Fibroblast of mammary gland (primary cell): ENCODE measurements around the gene CD207.
A peak's percentile ranks its signal among the peaks of the same experiment; 100 is the strongest.

ENCODE experiments used
- DNase-seq: peaks from one replicate; pipeline ENCODE4 v3.0.0-alpha.2; 2010; ENCODE audit warnings: low read depth
- H3K4me3 ChIP-seq: 2 replicates; pipeline ENCODE4 v1.5.1; 2011; ENCODE audit warnings: low read depth, mild to moderate bottlenecking, low read length, moderate library complexity; ENCODE audit not compliant: control insufficient read depth
- TF ChIP-seq, protein P1 (sequence below): conservative IDR thresholded peaks from 2 replicates; pipeline ENCODE4 v1.5.1; 2011; ENCODE audit warnings: low read depth, low read length, inconsistent platforms; ENCODE audit not compliant: control insufficient read depth, insufficient read depth

CD207 gene

GRCh38 chr2:70837980-70838925 is 2.6 kb upstream of the CD207 start:
- DNase-seq, result no peak
- H3K4me3 ChIP-seq, result no peak overlapping the region
- TF ChIP-seq, protein P1, sequence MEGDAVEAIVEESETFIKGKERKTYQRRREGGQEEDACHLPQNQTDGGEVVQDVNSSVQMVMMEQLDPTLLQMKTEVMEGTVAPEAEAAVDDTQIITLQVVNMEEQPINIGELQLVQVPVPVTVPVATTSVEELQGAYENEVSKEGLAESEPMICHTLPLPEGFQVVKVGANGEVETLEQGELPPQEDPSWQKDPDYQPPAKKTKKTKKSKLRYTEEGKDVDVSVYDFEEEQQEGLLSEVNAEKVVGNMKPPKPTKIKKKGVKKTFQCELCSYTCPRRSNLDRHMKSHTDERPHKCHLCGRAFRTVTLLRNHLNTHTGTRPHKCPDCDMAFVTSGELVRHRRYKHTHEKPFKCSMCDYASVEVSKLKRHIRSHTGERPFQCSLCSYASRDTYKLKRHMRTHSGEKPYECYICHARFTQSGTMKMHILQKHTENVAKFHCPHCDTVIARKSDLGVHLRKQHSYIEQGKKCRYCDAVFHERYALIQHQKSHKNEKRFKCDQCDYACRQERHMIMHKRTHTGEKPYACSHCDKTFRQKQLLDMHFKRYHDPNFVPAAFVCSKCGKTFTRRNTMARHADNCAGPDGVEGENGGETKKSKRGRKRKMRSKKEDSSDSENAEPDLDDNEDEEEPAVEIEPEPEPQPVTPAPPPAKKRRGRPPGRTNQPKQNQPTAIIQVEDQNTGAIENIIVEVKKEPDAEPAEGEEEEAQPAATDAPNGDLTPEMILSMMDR, result no peak

- DNase-seq, result no peak
- TF ChIP-seq, protein P1, result no peak
- H3K4me3 ChIP-seq, result no peak overlapping the region
These were observed 735 bp downstream of the CD207 start for GRCh38 chr2:70834881-70835280.

GRCh38 chr2:70834106-70834505 is 1.5 kb downstream of the CD207 start:
- TF ChIP-seq, protein P1, result no peak
- no peak for DNase-seq
- H3K4me3 ChIP-seq, result no peak overlapping the region

DNA sequence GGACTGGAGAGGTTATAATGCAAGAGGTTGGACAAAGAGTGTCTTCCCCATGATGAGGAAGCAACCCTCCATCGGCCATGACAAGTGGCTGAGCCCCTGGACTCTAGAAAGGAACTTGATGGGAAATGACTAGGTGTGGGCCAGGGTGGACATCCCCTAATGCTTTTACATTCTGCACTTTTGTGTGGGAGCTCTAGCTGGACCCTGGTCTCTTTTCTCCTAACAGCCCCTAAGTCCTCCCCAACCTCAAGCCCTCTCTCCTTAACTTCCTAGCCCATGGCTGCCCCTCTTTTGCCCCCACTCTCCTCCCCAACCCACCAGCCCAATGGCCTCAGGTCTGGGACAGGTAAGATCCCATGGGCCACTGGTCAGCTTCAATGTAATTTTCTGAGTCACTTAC is 2.4 kb downstream of the CD207 start:
- TF ChIP-seq, protein P1, result no peak
- H3K4me3 ChIP-seq, result no peak overlapping the region
- no peak for DNase-seq

DNA sequence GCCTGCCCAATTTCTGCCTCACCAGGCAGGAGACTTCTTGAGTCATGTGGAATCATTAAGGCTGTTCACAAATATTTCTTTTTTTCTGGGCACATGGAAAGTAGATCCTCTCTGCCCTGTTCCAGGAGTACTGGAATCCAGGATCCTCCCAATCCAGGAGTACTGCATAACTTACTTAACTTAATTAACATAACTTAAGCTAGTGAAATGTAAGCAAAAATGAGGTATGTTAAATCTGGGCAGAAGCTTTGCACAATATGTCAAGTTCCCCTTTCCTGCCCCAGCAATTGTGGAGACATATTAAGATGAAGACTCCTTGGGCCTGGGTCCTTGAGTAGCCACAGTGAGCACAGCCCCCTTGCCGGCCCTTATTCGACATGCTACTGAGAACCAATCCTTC is 3.2 kb downstream of the CD207 start:
- DNase-seq, result no peak
- no peak overlapping the region for H3K4me3 ChIP-seq
- TF ChIP-seq, protein P1, result no peak

DNA sequence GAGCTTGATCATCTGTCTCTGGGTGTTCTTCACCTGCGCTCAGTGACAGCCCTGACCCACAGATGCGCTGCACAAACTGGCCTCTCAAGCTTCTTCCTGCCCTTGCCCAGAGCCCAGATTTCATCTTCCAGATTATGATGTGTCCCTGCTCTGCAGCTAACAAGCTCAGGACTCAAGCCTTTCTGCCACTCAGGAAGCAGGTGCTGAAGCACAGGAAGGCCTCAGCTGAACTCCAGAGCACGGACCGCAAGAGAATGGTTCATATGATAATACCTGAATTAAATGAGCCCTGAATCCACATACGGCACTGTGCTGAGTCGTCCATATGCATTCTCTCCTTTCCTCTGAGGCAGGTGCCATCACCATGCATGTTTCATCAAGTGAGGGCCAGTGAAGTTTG is 3.8 kb downstream of the CD207 start:
- TF ChIP-seq, protein P1, result no peak
- no peak for DNase-seq
- no peak overlapping the region for H3K4me3 ChIP-seq

DNA sequence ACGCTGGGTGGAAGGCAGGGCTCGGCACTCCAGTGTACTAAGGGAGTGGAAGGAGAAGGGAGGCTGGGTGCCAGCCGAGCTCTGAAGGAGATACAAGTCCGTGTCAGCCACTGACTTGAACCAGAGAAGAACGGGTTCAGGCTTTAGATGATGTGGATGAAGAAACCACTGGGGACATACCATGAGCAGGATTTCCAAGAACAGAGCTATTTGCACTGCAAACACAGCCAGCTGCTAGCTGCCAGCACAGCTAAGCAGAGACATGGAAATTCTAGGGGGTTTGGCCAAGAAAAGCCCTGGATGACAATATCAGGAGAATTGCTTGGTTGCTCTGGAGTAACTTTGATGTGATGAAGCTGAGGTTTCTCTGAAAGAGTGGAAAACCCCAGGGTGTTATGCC is 5.2 kb downstream of the CD207 start:
- no peak overlapping the region for H3K4me3 ChIP-seq
- TF ChIP-seq, protein P1, result no peak
- peak; percentile 2 for DNase-seq
